SK-N-SH (cell line): ENCODE measurements around the gene OPCML. TPM values are rescaled to one million over a fixed set of nuclear protein-coding genes. Genes with fewer than 3 reads are reported as not detected.

Experiments used
- CTCF ChIA-PET: fragments of 300-600, 350-600 bp; formaldehyde crosslinking; extraction: SDS; loops from one replicate; lab custom pipeline; 2021; lab: Yijun Ruan, JAX
- POLR2A ChIA-PET: fragments of 350-600 bp; sonication (Branson Sonifier 250); formaldehyde crosslinking; extraction: SDS; loops from one replicate; lab custom pipeline; 2020; ENCODE audit warnings: antibody characterized with exemption, inconsistent platforms; lab: Yijun Ruan, JAX
- DNase-seq: peaks from one replicate; pipeline ENCODE4 v3.0.0; 2012
- H2AFZ ChIP-seq: fragments of 200-600 bp; sonication (generic); 2 replicates; pipeline ENCODE4 v1.8.1; 2016; ENCODE audit warnings: antibody characterized with exemption, mild to moderate bottlenecking, low read depth
- H3F3A ChIP-seq: fragments of 200-600 bp; sonication (generic); replicated peaks from 2 replicates; pipeline ENCODE3; 2016; ENCODE audit warnings: antibody characterized with exemption, mild to moderate bottlenecking; ENCODE audit not compliant: insufficient read depth
- H3K27ac ChIP-seq, 2 experiments: fragments of 200-500 bp in 1 of 2; fragments of 200-600 bp in 1 of 2; sonication (Bioruptor generic) in 1 of 2; sonication (generic), shearing (Covaris generic) in 1 of 2; 2 replicates each; pipeline versions ENCODE4 v1.5.1 to v1.6.1; 2014 to 2016; ENCODE audit warnings: low read depth in 2 of 2, inconsistent platforms in 1 of 2, low read length in 1 of 2, mild to moderate bottlenecking in 1 of 2, mixed read lengths in 1 of 2
- H3K27me3 ChIP-seq: fragments of 200-600 bp; sonication (generic), shearing (Covaris generic); 2 replicates; pipeline ENCODE4 v1.6.1; 2016; ENCODE audit warnings: mixed run types; ENCODE audit not compliant: insufficient read depth
- H3K36me3 ChIP-seq, 2 experiments: fragments of 200-500 bp in 1 of 2; fragments of 200-600 bp in 1 of 2; sonication (Bioruptor generic) in 1 of 2; sonication (generic) in 1 of 2; replicated peaks in 1 of 2; 2 replicates each; pipeline versions ENCODE3 to v1.5.1; 2014 to 2016; ENCODE audit warnings: low read length in 1 of 2, mild to moderate bottlenecking in 1 of 2; ENCODE audit not compliant: insufficient read depth in 2 of 2, control insufficient read depth in 1 of 2
- H3K4me1 ChIP-seq, 2 experiments: fragments of 200-500 bp in 1 of 2; fragments of 200-600 bp in 1 of 2; sonication (Bioruptor generic) in 1 of 2; sonication (generic), shearing (Covaris generic) in 1 of 2; 2 replicates each; pipeline versions ENCODE4 v1.5.1 to v1.6.1; 2014 to 2016; ENCODE audit warnings: low read depth in 1 of 2, low read length in 1 of 2, mixed run types in 1 of 2; ENCODE audit not compliant: insufficient read depth in 2 of 2, control insufficient read depth in 1 of 2
- H3K4me2 ChIP-seq: fragments of 200-600 bp; sonication (generic), shearing (Covaris generic); 2 replicates; pipeline ENCODE4 v1.6.1; 2017; ENCODE audit warnings: mixed run types
- H3K4me3 ChIP-seq, 2 experiments: fragments of 200-500 bp in 1 of 2; fragments of 200-600 bp in 1 of 2; sonication (Bioruptor generic) in 1 of 2; sonication (generic), shearing (Covaris generic) in 1 of 2; 2 replicates each; pipeline versions ENCODE4 v1.5.1 to v1.8.1; 2014 to 2016; ENCODE audit warnings: low read depth in 2 of 2, inconsistent platforms in 1 of 2, low read length in 1 of 2, mild to moderate bottlenecking in 1 of 2, mixed read lengths in 1 of 2, moderate library complexity in 1 of 2
- H3K79me2 ChIP-seq: fragments of 200-600 bp; sonication (generic); 2 replicates; pipeline ENCODE4 v1.8.1; 2017; ENCODE audit warnings: mild to moderate bottlenecking; ENCODE audit not compliant: insufficient read depth
- H3K9ac ChIP-seq: fragments of 200-600 bp; sonication (generic); 2 replicates; pipeline ENCODE4 v1.6.1; 2017; ENCODE audit warnings: mixed run types
- H3K9me2 ChIP-seq: fragments of 200-600 bp; sonication (generic); 2 replicates; pipeline ENCODE4 v1.6.1; 2017; ENCODE audit warnings: mixed run types
- H3K9me3 ChIP-seq: fragments of 200-600 bp; sonication (generic); 2 replicates; pipeline ENCODE4 v1.6.1; 2017; ENCODE audit warnings: mixed run types, mild to moderate bottlenecking, moderate library complexity
- H4K20me1 ChIP-seq: fragments of 200-600 bp; sonication (generic); 2 replicates; pipeline ENCODE4 v1.6.1; 2017; ENCODE audit warnings: mild to moderate bottlenecking, mixed run types; ENCODE audit not compliant: insufficient read depth
- CTCF ChIP-seq: fragments of 200-600 bp; sonication (generic); IDR thresholded peaks from 2 replicates; pipeline ENCODE4 v1.6.1; 2017; ENCODE audit warnings: antibody characterized with exemption, mild to moderate bottlenecking, moderate library complexity
- ELF1 ChIP-seq: IDR thresholded peaks from 2 replicates; pipeline ENCODE4 v1.4.0; 2012
- EP300 ChIP-seq, 2 experiments: IDR thresholded peaks; 2 replicates each; pipeline versions ENCODE4 v1.4.0 to v1.6.1; 2012; ENCODE audit warnings: borderline replicate concordance in 1 of 2, low read depth in 1 of 2, low read length in 1 of 2
- EZH2phosphoT487 ChIP-seq: fragments of 200-600 bp; sonication (generic); IDR thresholded peaks from 2 replicates; pipeline ENCODE4 v1.6.1; 2017; ENCODE audit warnings: low read depth, mixed run types, mild to moderate bottlenecking, antibody characterized with exemption, moderate library complexity, borderline replicate concordance
- FOSL2 ChIP-seq: IDR thresholded peaks from 2 replicates; pipeline ENCODE4 v1.4.0; 2012; ENCODE audit warnings: low read depth, mild to moderate bottlenecking, moderate library complexity, borderline replicate concordance
- FOXM1 ChIP-seq: IDR thresholded peaks from 2 replicates; pipeline ENCODE4 v1.4.0; 2012; ENCODE audit warnings: low read depth, mild to moderate bottlenecking
- GABPA ChIP-seq: IDR thresholded peaks from 2 replicates; pipeline ENCODE4 v1.4.0; 2012; ENCODE audit warnings: low read depth, mild to moderate bottlenecking
- GATA2 ChIP-seq: sonication (generic); formaldehyde crosslinking; IDR thresholded peaks from 2 replicates; pipeline ENCODE4 v1.5.0; 2020; ENCODE audit warnings: mild to moderate bottlenecking, missing genetic modification reagents
- MAX ChIP-seq: IDR thresholded peaks from 2 replicates; pipeline ENCODE4 v1.4.0; 2012; ENCODE audit warnings: low read depth
- MEF2A ChIP-seq: IDR thresholded peaks from 2 replicates; pipeline ENCODE4 v1.4.0; 2012; ENCODE audit warnings: low read depth, borderline replicate concordance
- NFIC ChIP-seq: IDR thresholded peaks from 2 replicates; pipeline ENCODE4 v1.4.0; 2012; ENCODE audit warnings: borderline replicate concordance
- PBX3 ChIP-seq: IDR thresholded peaks from 2 replicates; pipeline ENCODE4; 2012
- RAD21 ChIP-seq: IDR thresholded peaks from 2 replicates; pipeline ENCODE4 v1.6.1; 2012; ENCODE audit warnings: mild to moderate bottlenecking, low read length
- RCOR1 ChIP-seq: fragments of 150-350 bp; IDR thresholded peaks from 2 replicates; pipeline ENCODE4 v1.6.1; 2017; ENCODE audit warnings: antibody characterized with exemption, low read length
- RXRA ChIP-seq: IDR thresholded peaks from 2 replicates; pipeline ENCODE4 v1.4.0; 2012; ENCODE audit warnings: low read depth, mild to moderate bottlenecking, borderline replicate concordance
- SIN3A ChIP-seq: IDR thresholded peaks from 2 replicates; pipeline ENCODE4 v1.6.1; 2012; ENCODE audit warnings: low read depth, mild to moderate bottlenecking, low read length, moderate library complexity, borderline replicate concordance
- SMC3 ChIP-seq: IDR thresholded peaks from 2 replicates; pipeline ENCODE4 v1.6.1; 2012; ENCODE audit warnings: low read depth, low read length, improper control_type of control experiment
- TEAD4 ChIP-seq: IDR thresholded peaks from 2 replicates; pipeline ENCODE4 v1.4.0; 2012; ENCODE audit warnings: mild to moderate bottlenecking, borderline replicate concordance; ENCODE audit not compliant: insufficient read depth
- USF1 ChIP-seq: IDR thresholded peaks from 2 replicates; pipeline ENCODE4 v1.4.0; 2012; ENCODE audit warnings: low read depth, borderline replicate concordance
- YY1 ChIP-seq: IDR thresholded peaks from 2 replicates; pipeline ENCODE4 v1.4.0; 2012; ENCODE audit warnings: low read depth, mild to moderate bottlenecking
- ZBTB33 ChIP-seq: IDR thresholded peaks from 2 replicates; pipeline ENCODE4 v1.4.0; 2012; ENCODE audit warnings: low read depth, borderline replicate concordance
- WGBS: methylation state at CpG from one replicate; pipeline ENCODE4 v1.1.6; 2017; ENCODE audit warnings: low lambda C conversion rate; 5-methylcytosine and 5-hydroxymethylcytosine counted together
- polyA plus RNA-seq, 3 experiments: library from polyadenylated mRNA; depleted of rRNA; stranded (reverse); fragments of >200 nt; gene quantifications; 2 replicates each; pipeline ENCODE4 v1.2.3, GENCODE V29; 2012

The OPCML gene
- polyA plus RNA-seq, 1 of the 3 experiments (the other 2 are of a cell fraction), result not detected

GRCh38 chr11:133382131-133382812 is 150.0 kb downstream of the OPCML start (continued):
- no peak for TF ChIP-seq CTCF
- no peak for TF ChIP-seq GATA2 (CRISPR knock-in tag)
- no peak for TF ChIP-seq PBX3
- no peak for TF ChIP-seq TEAD4
- TF ChIP-seq RCOR1, result no peak
- TF ChIP-seq, all 33 proteins: peak for 0

GRCh38 chr11:133381761-133382130 is 150.6 kb downstream of the OPCML start:
- Histone ChIP-seq H3K27me3 (no peaks in the 10 kb centered on the region), H3K4me1 (no peaks in the 10 kb centered on the region; a peak in 2 of 4 replicates), H3K4me3 (no peak overlapping the region), H3K9me3 (no peaks in the 10 kb centered on the region), H3F3A (no peaks in the 10 kb centered on the region), H3K36me3 (no peaks in the 10 kb centered on the region), H3K27ac (no peak overlapping the region), H3K79me2 (no peaks in the 10 kb centered on the region), H2AFZ (no peak overlapping the region), H3K4me2 (no peak overlapping the region), H3K9ac (no peak overlapping the region), H3K9me2 (no peaks in the 10 kb centered on the region), H4K20me1 (no peaks in the 10 kb centered on the region)
- TF ChIP-seq GATA2 (CRISPR knock-in tag) (no peak), NFIC (no peak), MEF2A (no peak), FOXM1 (no peak), SMC3 (no peak), USF1 (no peak), EZH2phosphoT487 (no peak), ZBTB33 (no peak), RXRA (no peak), EP300 (IDR thresholded peaks at IDR 0.05; ENCODE audit: borderline replicate concordance in 1 of 2, low read depth in 1 of 2, low read length in 1 of 2) (no peak), YY1 (no peak), MAX (no peak), RAD21 (no peak), ELF1 (no peak), FOSL2 (no peak), GABPA (no peak), SIN3A (no peak)
- WGBS, result 14% methylated on average over 3 of the region's 3 CpGs
- DNase-seq, result no peak
- ChIA-PET CTCF (interaction anchor here (1.6 kb wide), 1 partner anchor 247 kb away, joined by 3 read pairs; no protein-coding TSS in a partner anchor), POLR2A (no interaction called here)
